Measurements from ENCODE around the gene PCDHA10.
A peak's percentile ranks its signal among the peaks of the same experiment; 100 is the strongest.
"Not testable (repeated sequence)": the region's sequence is repeated elsewhere in the genome, so short reads cannot be mapped to it uniquely, and the experiment has no call there.

Gene PCDHA10

GRCh38 chr5:140855772-140856674, at the start of gene PCDHA10:
Gene PCDHA10, plus strand, starts transcription at chr5:140855897. Its CDS starts 152 bp downstream, at chr5:140856049.
- Mint-ChIP-seq H3K36me3 (peaks cover 4 to 7% of the 10 kb centered on the region in 2 donors), H3K27ac (no peak within 1 kb of the TSS), H3K4me1 (no peaks in the 10 kb centered on the region), H3K27me3 (peaks cover 12 to 31% of the 10 kb centered on the region in 2 donors), H3K9me3 (peaks cover 6 to 12% of the 10 kb centered on the region in 2 donors), H3K4me3 (no peak within 1 kb of the TSS)
- ATAC-seq (replicated peaks) (no peak), DNase-seq (no peak)

- ATAC-seq (replicated peaks) (no peak), DNase-seq (no peak)
- peaks cover 15 to 21% of the 10 kb centered on the region in 2 donors for H3K9me3 Mint-ChIP-seq
Observed at GRCh38 chr5:140806834-140807775, 48.6 kb upstream of the PCDHA10 start, which contains the start of gene PCDHA4. Gene PCDHA4, plus strand, starts transcription at chr5:140807068.

GRCh38 chr5:140808241-140808888, 47.3 kb upstream of the PCDHA10 start:
- not testable (repeated sequence) for H3K36me3 Mint-ChIP-seq; ATAC-seq (replicated peaks); H3K27ac Mint-ChIP-seq; H3K4me1 Mint-ChIP-seq; DNase-seq; H3K4me3 Mint-ChIP-seq
- H3K27me3 Mint-ChIP-seq: peaks cover 28 to 36% of the 10 kb centered on the region in 2 donors
- H3K9me3 Mint-ChIP-seq: peaks cover 23% of the 10 kb centered on the region in 2 donors

More at GRCh38 chr5:140806834-140807775, 48.6 kb upstream of the PCDHA10 start, which contains the start of gene PCDHA4:
- H3K4me1 Mint-ChIP-seq: no peaks in the 10 kb centered on the region
- peak within 1 kb of the TSS in 1 of 2 donors; percentile 10 for H3K4me3 Mint-ChIP-seq
- H3K27ac Mint-ChIP-seq: no peak within 1 kb of the TSS
- peaks cover 2 to 3% of the 10 kb centered on the region in 2 donors for H3K36me3 Mint-ChIP-seq
- peaks cover 18 to 36% of the 10 kb centered on the region in 2 donors for H3K27me3 Mint-ChIP-seq

- Mint-ChIP-seq H3K4me1 (no peaks in the 10 kb centered on the region), H3K4me3 (no peak overlapping the region), H3K9me3 (peaks cover 22 to 23% of the 10 kb centered on the region in 2 donors), H3K27me3 (peaks cover 26 to 33% of the 10 kb centered on the region in 2 donors), H3K27ac (no peak overlapping the region), H3K36me3 (peaks cover 2 to 3% of the 10 kb centered on the region in 2 donors)
- no peak for DNase-seq
- no peak for ATAC-seq (replicated peaks)
Observed at GRCh38 chr5:140808889-140809291, 46.8 kb upstream of the PCDHA10 start.

- Mint-ChIP-seq H3K36me3 (peaks cover 0 to 4% of the 10 kb centered on the region in 2 donors), H3K27ac (no peak within 1 kb of the TSS), H3K4me3 (no peak within 1 kb of the TSS), H3K9me3 (peaks cover 4 to 8% of the 10 kb centered on the region in 2 donors), H3K4me1 (no peaks in the 10 kb centered on the region), H3K27me3 (peaks cover 10 to 20% of the 10 kb centered on the region in 2 donors)
- ATAC-seq (replicated peaks) (no peak), DNase-seq (no peak)
Observed at GRCh38 chr5:140821375-140822280, 34.1 kb upstream of the PCDHA10 start, which contains the start of gene PCDHA5. Gene PCDHA5, plus strand, starts transcription at chr5:140821613.

- Mint-ChIP-seq H3K4me1 (no peaks in the 10 kb centered on the region), H3K4me3 (no peak overlapping the region), H3K9me3 (peaks cover 6 to 11% of the 10 kb centered on the region in 2 donors), H3K27me3 (peaks cover 16 to 24% of the 10 kb centered on the region in 2 donors), H3K36me3 (peaks cover 2 to 4% of the 10 kb centered on the region in 2 donors), H3K27ac (no peak overlapping the region)
- ATAC-seq (replicated peaks) (no peak), DNase-seq (no peak)
Observed at GRCh38 chr5:140822281-140822629, 33.4 kb upstream of the PCDHA10 start.

GRCh38 chr5:140822969-140823368, 32.7 kb upstream of the PCDHA10 start:
- peaks cover 6 to 11% of the 10 kb centered on the region in 2 donors for H3K9me3 Mint-ChIP-seq
- not testable (repeated sequence) for ATAC-seq (replicated peaks); H3K4me1 Mint-ChIP-seq

GRCh38 chr5:140823475-140823874, 32.2 kb upstream of the PCDHA10 start:
- DNase-seq (no peak), ATAC-seq (replicated peaks) (no peak)
- Mint-ChIP-seq H3K4me3 (no peak overlapping the region), H3K27ac (no peak overlapping the region), H3K36me3 (peaks cover 2 to 6% of the 10 kb centered on the region in 2 donors), H3K4me1 (no peaks in the 10 kb centered on the region), H3K27me3 (peaks cover 25 to 30% of the 10 kb centered on the region in 2 donors), H3K9me3 (peaks cover 7 to 11% of the 10 kb centered on the region in 2 donors)

More at GRCh38 chr5:140822969-140823368, 32.7 kb upstream of the PCDHA10 start:
- H3K27ac Mint-ChIP-seq, H3K36me3 Mint-ChIP-seq, H3K4me3 Mint-ChIP-seq, DNase-seq: not testable (repeated sequence)
- H3K27me3 Mint-ChIP-seq: peaks cover 20 to 27% of the 10 kb centered on the region in 2 donors

GRCh38 chr5:140827704-140828361, 27.9 kb upstream of the PCDHA10 start, which contains the start of gene PCDHA6:
Gene PCDHA6, plus strand, starts transcription at chr5:140827960. Its CDS starts 132 bp downstream, at chr5:140828092.
- Mint-ChIP-seq H3K4me1 (no peaks in the 10 kb centered on the region), H3K27ac (peak within 1 kb of the TSS; percentile 56), H3K4me3 (no peak within 1 kb of the TSS), H3K9me3 (peaks cover 9% of the 10 kb centered on the region in 2 donors), H3K36me3 (peaks cover 2 to 5% of the 10 kb centered on the region in 2 donors), H3K27me3 (peaks cover 26 to 43% of the 10 kb centered on the region in 2 donors)
- DNase-seq (no peak), ATAC-seq (replicated peaks) (no peak)

GRCh38 chr5:140828362-140828737, 27.3 kb upstream of the PCDHA10 start:
- Mint-ChIP-seq H3K36me3 (peaks cover 5% of the 10 kb centered on the region in 2 donors), H3K27me3 (peaks cover 30 to 46% of the 10 kb centered on the region in 2 donors), H3K27ac (peak overlapping the region; percentile 56), H3K4me3 (no peak overlapping the region), H3K4me1 (no peaks in the 10 kb centered on the region), H3K9me3 (peaks cover 12% of the 10 kb centered on the region in 2 donors)
- DNase-seq (no peak), ATAC-seq (replicated peaks) (no peak)

- H3K36me3 Mint-ChIP-seq; DNase-seq; ATAC-seq (replicated peaks); H3K4me3 Mint-ChIP-seq; H3K4me1 Mint-ChIP-seq; H3K27ac Mint-ChIP-seq: not testable (repeated sequence)
- Mint-ChIP-seq H3K9me3 (peaks cover 16 to 17% of the 10 kb centered on the region in 2 donors), H3K27me3 (peaks cover 35 to 58% of the 10 kb centered on the region in 2 donors)
Observed at GRCh38 chr5:140829511-140830501, 25.9 kb upstream of the PCDHA10 start.

Measured in stimulated activated naive B cell treated with anti-CD40 and anti-IgM and Interleukin-4, amounts not matched to agents 10 μg/mL and 1 μg/mL and 100 μg/mL, for 72 hours (primary cell).